GM23338 (cell line): ENCODE measurements around the gene RPL31. TPM values are rescaled to one million over a fixed set of nuclear protein-coding genes. Genes with fewer than 3 reads are reported as not detected.

Experiments used
- ATAC-seq: fragments of 200-7000 bp; cut with Tn5 transposase; 3 replicates; pipeline ENCODE4 v1.9.1; 2020
- DNase-seq: peaks from one replicate; pipeline ENCODE4 v3.0.0-alpha.2; 2015; ENCODE audit warnings: low spot score
- H2AFZ ChIP-seq: fragments of 200-600 bp; sonication (generic); 2 replicates; pipeline ENCODE4 v1.8.0; 2016; ENCODE audit warnings: antibody characterized with exemption, mild to moderate bottlenecking, moderate library complexity
- H3F3A ChIP-seq: fragments of 200-600 bp; sonication (generic); replicated peaks from 2 replicates; pipeline ENCODE4 v1.8.0; 2017; ENCODE audit warnings: antibody characterized with exemption, mixed run types, low read depth
- H3K27ac ChIP-seq: fragments of 200-600 bp; sonication (generic); 2 replicates; pipeline ENCODE4 v1.6.1; 2016; ENCODE audit warnings: low read depth
- H3K27me3 ChIP-seq: fragments of 200-600 bp; sonication (generic); 2 replicates; pipeline ENCODE4 v1.8.0; 2016; ENCODE audit warnings: mild to moderate bottlenecking, mixed run types, moderate library complexity; ENCODE audit not compliant: insufficient read depth
- H3K36me3 ChIP-seq: fragments of 200-600 bp; sonication (generic); 2 replicates; pipeline ENCODE4 v1.8.0; 2016; ENCODE audit warnings: mild to moderate bottlenecking; ENCODE audit not compliant: insufficient read depth
- H3K4me1 ChIP-seq: fragments of 200-600 bp; sonication (generic); 2 replicates; pipeline ENCODE4 v1.8.0; 2016; ENCODE audit warnings: mild to moderate bottlenecking, moderate library complexity; ENCODE audit not compliant: insufficient read depth
- H3K4me2 ChIP-seq: fragments of 200-600 bp; sonication (generic); 2 replicates; pipeline ENCODE4 v1.7.1; 2017; ENCODE audit warnings: mixed run types
- H3K4me3 ChIP-seq: fragments of 200-600 bp; sonication (generic); 2 replicates; pipeline ENCODE4 v1.6.1; 2016; ENCODE audit warnings: mixed run types
- H3K79me2 ChIP-seq: fragments of 200-600 bp; sonication (generic); replicated peaks from 2 replicates; pipeline ENCODE4 v1.8.0; 2017; ENCODE audit warnings: mild to moderate bottlenecking; ENCODE audit not compliant: insufficient read depth
- H3K9me2 ChIP-seq: fragments of 200-600 bp; sonication (generic); 2 replicates; pipeline ENCODE4 v1.8.0; 2017; ENCODE audit not compliant: insufficient read depth
- H4K20me1 ChIP-seq: fragments of 200-600 bp; sonication (generic); replicated peaks from 2 replicates; pipeline ENCODE4 v1.8.0; 2017; ENCODE audit warnings: mild to moderate bottlenecking; ENCODE audit not compliant: insufficient read depth
- H3K27ac Mint-ChIP-seq: 2 replicates; pipeline ENCODE4 v1.8.0; 2020; ENCODE audit warnings: inconsistent platforms, mild to moderate bottlenecking, moderate library complexity, mixed read lengths
- H3K27me3 Mint-ChIP-seq: 3 replicates; pipeline ENCODE4 v1.8.0; 2022; ENCODE audit warnings: low read depth, mild to moderate bottlenecking, moderate library complexity, mixed read lengths, inconsistent platforms; ENCODE audit not compliant: insufficient read depth, poor library complexity
- H3K36me3 Mint-ChIP-seq: 3 replicates; pipeline ENCODE4 v1.8.0; 2021; ENCODE audit warnings: low read depth, mild to moderate bottlenecking, inconsistent platforms, moderate library complexity, mixed read lengths
- H3K4me1 Mint-ChIP-seq: 3 replicates; pipeline ENCODE4 v1.8.0; 2020; ENCODE audit warnings: mild to moderate bottlenecking, inconsistent platforms, mixed read lengths
- H3K4me3 Mint-ChIP-seq: 3 replicates; pipeline ENCODE4 v1.8.0; 2021; ENCODE audit warnings: moderate library complexity, mild to moderate bottlenecking, inconsistent platforms, mixed read lengths
- H3K9me3 Mint-ChIP-seq: 3 replicates; pipeline ENCODE4 v1.8.0; 2020; ENCODE audit warnings: moderate library complexity, mild to moderate bottlenecking, inconsistent platforms, mixed read lengths
- CREB1 ChIP-seq: fragments of 250-450 bp; sonication (Bioruptor Pico); IDR thresholded peaks from 2 replicates; pipeline ENCODE4 v1.5.0; 2020; ENCODE audit warnings: low read depth, mild to moderate bottlenecking, moderate library complexity
- CTCF ChIP-seq, 2 experiments: fragments of 200-600 bp in 1 of 2; sonication (generic) in 1 of 2; conservative IDR thresholded peaks; 2 replicates each; pipeline versions ENCODE4 v1.5.1 to v1.6.1; 2016 to 2017; ENCODE audit warnings: antibody characterized with exemption in 2 of 2, low read depth in 2 of 2, mild to moderate bottlenecking in 2 of 2, moderate library complexity in 1 of 2
- ETS1 ChIP-seq: IDR thresholded peaks from 2 replicates; pipeline ENCODE4 v1.6.1; 2016; ENCODE audit warnings: antibody characterized with exemption
- JUNB ChIP-seq: IDR thresholded peaks from one replicate; pipeline ENCODE4 v1.6.1; 2016; ENCODE audit warnings: antibody characterized with exemption; ENCODE audit not compliant: unreplicated experiment
- NANOG ChIP-seq: IDR thresholded peaks from 2 replicates; pipeline ENCODE4 v1.6.1; 2016; ENCODE audit warnings: antibody characterized with exemption, borderline replicate concordance
- POLR2AphosphoS5 ChIP-seq: IDR thresholded peaks from 2 replicates; pipeline ENCODE4 v1.6.1; 2016; ENCODE audit warnings: antibody characterized with exemption, low read depth
- STAT1 ChIP-seq: IDR thresholded peaks from one replicate; pipeline ENCODE4 v1.6.1; 2016; ENCODE audit warnings: antibody characterized with exemption; ENCODE audit not compliant: unreplicated experiment
- ZNF114 ChIP-seq: fragments of 250-450 bp; sonication (Bioruptor Pico); IDR thresholded peaks from 2 replicates; pipeline ENCODE4 v1.5.0; 2020; ENCODE audit warnings: mild to moderate bottlenecking, moderate library complexity
- polyA plus RNA-seq: library from polyadenylated mRNA; unstranded; fragments of >200 nt; fragmentation: Nextera tagmentation; extraction: Ambion mirVana; gene quantifications from 2 replicates; pipeline ENCODE4 v1.2.1, GENCODE V29; 2016
- total RNA-seq: library from RNA; depleted of rRNA; stranded (reverse); fragments of >200 nt; shearing (Covaris generic); gene quantifications from 2 replicates; pipeline ENCODE4 v1.2.3, GENCODE V29; 2014
- TF ChIP-seq, protein P1 (sequence below): IDR thresholded peaks from one replicate; pipeline ENCODE4 v1.6.1; 2018; ENCODE audit warnings: antibody characterized with exemption; ENCODE audit not compliant: unreplicated experiment

Gene RPL31
- total and polyA plus RNA-seq, 2 experiments from 2014 or later, result 819 to 3,213 TPM

- TF ChIP-seq ETS1 (no peak), POLR2AphosphoS5 (no peak), ZNF114 (CRISPR knock-in tag) (no peak)
- no peaks in the 10 kb centered on the region for H3K36me3 Mint-ChIP-seq
Observed at GRCh38 chr2:100956081-100956480, 46.0 kb upstream of the RPL31 start.

GRCh38 chr2:100957996-100958653 is 44.0 kb upstream of the RPL31 start:
- H3K4me3 Mint-ChIP-seq, result no peak overlapping the region
- H4K20me1 ChIP-seq, result no peaks in the 10 kb centered on the region
- TF ChIP-seq ZNF114 (CRISPR knock-in tag), result no peak
- TF ChIP-seq STAT1, result no peak
- no peak for TF ChIP-seq ETS1
- no peak for TF ChIP-seq CREB1 (CRISPR knock-in tag)
- TF ChIP-seq JUNB, result no peak
- TF ChIP-seq NANOG, result no peak
- TF ChIP-seq, protein P1, sequence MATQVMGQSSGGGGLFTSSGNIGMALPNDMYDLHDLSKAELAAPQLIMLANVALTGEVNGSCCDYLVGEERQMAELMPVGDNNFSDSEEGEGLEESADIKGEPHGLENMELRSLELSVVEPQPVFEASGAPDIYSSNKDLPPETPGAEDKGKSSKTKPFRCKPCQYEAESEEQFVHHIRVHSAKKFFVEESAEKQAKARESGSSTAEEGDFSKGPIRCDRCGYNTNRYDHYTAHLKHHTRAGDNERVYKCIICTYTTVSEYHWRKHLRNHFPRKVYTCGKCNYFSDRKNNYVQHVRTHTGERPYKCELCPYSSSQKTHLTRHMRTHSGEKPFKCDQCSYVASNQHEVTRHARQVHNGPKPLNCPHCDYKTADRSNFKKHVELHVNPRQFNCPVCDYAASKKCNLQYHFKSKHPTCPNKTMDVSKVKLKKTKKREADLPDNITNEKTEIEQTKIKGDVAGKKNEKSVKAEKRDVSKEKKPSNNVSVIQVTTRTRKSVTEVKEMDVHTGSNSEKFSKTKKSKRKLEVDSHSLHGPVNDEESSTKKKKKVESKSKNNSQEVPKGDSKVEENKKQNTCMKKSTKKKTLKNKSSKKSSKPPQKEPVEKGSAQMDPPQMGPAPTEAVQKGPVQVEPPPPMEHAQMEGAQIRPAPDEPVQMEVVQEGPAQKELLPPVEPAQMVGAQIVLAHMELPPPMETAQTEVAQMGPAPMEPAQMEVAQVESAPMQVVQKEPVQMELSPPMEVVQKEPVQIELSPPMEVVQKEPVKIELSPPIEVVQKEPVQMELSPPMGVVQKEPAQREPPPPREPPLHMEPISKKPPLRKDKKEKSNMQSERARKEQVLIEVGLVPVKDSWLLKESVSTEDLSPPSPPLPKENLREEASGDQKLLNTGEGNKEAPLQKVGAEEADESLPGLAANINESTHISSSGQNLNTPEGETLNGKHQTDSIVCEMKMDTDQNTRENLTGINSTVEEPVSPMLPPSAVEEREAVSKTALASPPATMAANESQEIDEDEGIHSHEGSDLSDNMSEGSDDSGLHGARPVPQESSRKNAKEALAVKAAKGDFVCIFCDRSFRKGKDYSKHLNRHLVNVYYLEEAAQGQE, result no peak
- TF ChIP-seq CTCF (conservative IDR thresholded peaks at IDR 0.05; ENCODE audit: low read depth in 2 of 2), result peak in 1 of 2 experiments; percentile 30; a peak in 1 of 4 replicates
- no peaks in the 10 kb centered on the region for H3K36me3 ChIP-seq
- H3K79me2 ChIP-seq, result no peaks in the 10 kb centered on the region
- H3K4me1 ChIP-seq, result no peaks in the 10 kb centered on the region
- no peak overlapping the region for H3K4me3 ChIP-seq
- no peaks in the 10 kb centered on the region for H3K9me2 ChIP-seq
- H3K27ac ChIP-seq, result no peak overlapping the region
- H3K4me1 Mint-ChIP-seq, result peaks cover 9% of the 10 kb centered on the region
- DNase-seq (no peak), ATAC-seq (no peak)
- H3K27me3 Mint-ChIP-seq, result peaks cover 4% of the 10 kb centered on the region
- no peaks in the 10 kb centered on the region for H3K36me3 Mint-ChIP-seq
- no peaks in the 10 kb centered on the region for H3K9me3 Mint-ChIP-seq
- no peaks in the 10 kb centered on the region for H3K27me3 ChIP-seq
- H3K4me2 ChIP-seq, result no peak overlapping the region
- H3F3A ChIP-seq, result no peaks in the 10 kb centered on the region
- no peak overlapping the region for H3K27ac Mint-ChIP-seq
- H2AFZ ChIP-seq, result no peak overlapping the region

More at GRCh38 chr2:100956081-100956480, 46.0 kb upstream of the RPL31 start:
- Histone ChIP-seq H3K36me3 (no peaks in the 10 kb centered on the region), H3K4me2 (no peak overlapping the region), H3K79me2 (no peaks in the 10 kb centered on the region), H3K27me3 (no peaks in the 10 kb centered on the region), H3F3A (no peaks in the 10 kb centered on the region), H3K4me1 (no peaks in the 10 kb centered on the region), H3K9me2 (peaks cover 6% of the 10 kb centered on the region), H3K27ac (no peak overlapping the region), H4K20me1 (no peaks in the 10 kb centered on the region), H2AFZ (no peak overlapping the region), H3K4me3 (no peak overlapping the region)
- no peak overlapping the region for H3K27ac Mint-ChIP-seq
- ATAC-seq (no peak), DNase-seq (no peak)
- H3K4me1 Mint-ChIP-seq, result peaks cover 9% of the 10 kb centered on the region
- no peaks in the 10 kb centered on the region for H3K9me3 Mint-ChIP-seq
- H3K27me3 Mint-ChIP-seq, result peaks cover 4% of the 10 kb centered on the region
- no peak overlapping the region for H3K4me3 Mint-ChIP-seq
